Cardiac ventricle fibroblast (primary cell): ENCODE measurements around the gene SPATA12. TPM values are rescaled to one million over a fixed set of nuclear protein-coding genes. Genes with fewer than 3 reads are reported as not detected.

Experiments
- total RNA-seq: library from RNA; depleted of rRNA; stranded (reverse); fragments of >200 nt; gene quantifications from 2 replicates; pipeline ENCODE4 v1.2.3, GENCODE V29; 2015

Gene SPATA12, protein sequence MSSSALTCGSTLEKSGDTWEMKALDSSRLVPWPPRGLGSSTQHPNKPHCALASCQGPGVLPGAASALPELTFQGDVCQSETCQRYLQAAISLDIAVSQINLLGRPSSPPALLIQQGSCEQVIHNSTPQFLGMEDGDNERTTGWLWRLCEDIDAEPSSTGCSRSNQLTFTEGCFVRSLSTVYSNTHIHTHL
- total RNA-seq, result 0.12 TPM in 1 of 2 replicates, not detected in the other

DNA sequence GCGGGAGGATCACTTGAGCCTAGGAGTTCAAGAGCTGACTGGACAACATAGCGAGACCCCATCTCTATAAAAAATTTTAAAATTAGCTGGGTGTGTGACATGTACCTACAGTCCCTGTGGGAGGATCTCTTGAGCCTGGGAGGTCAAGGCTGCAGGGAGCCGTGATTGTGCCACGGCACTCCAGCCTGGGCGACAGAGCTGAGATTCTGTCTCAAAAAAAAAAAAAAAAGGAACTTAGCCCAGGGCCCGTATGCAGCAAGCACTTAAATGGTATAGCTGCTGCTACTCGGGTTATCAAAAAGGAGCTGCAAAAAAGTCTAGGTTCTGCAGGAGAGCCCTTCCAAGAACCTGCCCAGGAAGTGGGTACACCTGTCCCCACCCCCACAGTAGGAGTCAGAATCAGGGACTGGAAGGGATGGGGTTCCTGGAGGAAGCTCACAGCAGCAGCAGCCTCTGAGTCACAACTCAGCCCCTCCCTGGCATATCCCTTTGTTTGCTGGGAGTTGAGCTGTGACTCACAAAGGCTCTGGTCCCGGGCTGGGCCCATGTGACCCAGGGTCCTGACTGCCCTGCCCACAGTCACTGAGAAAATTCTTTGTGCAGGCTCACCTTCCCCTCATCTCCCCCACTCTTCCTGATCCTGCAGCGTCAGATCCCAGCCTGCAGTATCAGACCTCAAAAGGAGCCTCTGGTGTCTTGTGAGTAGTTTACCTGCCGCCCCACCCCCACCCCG, at the start of gene SPATA12:
Gene SPATA12, plus strand, starts transcription at position 576 of the 733 bp plus-strand sequence. CDS start 13,031 bp downstream, outside the sequence.

Other genes with a start within 250 kb of the SPATA12 start
- 1.00 and 1.9 TPM in 2 replicates for gene IL17RD, start 104.7 kb downstream of the SPATA12 start, total RNA-seq
- 0.19 and 0.49 TPM in 2 replicates for gene HESX1, start 139.3 kb downstream of the SPATA12 start, total RNA-seq
- gene APPL1, start 167.1 kb downstream of the SPATA12 start, total RNA-seq, result 21.3 and 26.6 TPM in 2 replicates
- not detected in 2 replicates for gene ASB14, start 232.0 kb downstream of the SPATA12 start, total RNA-seq